ENCODE results near the gene GPR157. TPM values are rescaled to one million over a fixed set of nuclear protein-coding genes. Genes with fewer than 3 reads are reported as not detected.

Gene GPR157
- total RNA-seq, 4 donors from 2014 or later, result 2.8 to 4.4 (median 4.0) TPM

GRCh38 chr1:9079988-9080704, 48.8 kb downstream of the GPR157 start:
- no peaks in the 10 kb centered on the region for H3K36me3 ChIP-seq
- H3K4me3 ChIP-seq, result no peak overlapping the region
- ATAC-seq, result no peak
- H3K9me3 ChIP-seq, result no peaks in the 10 kb centered on the region
- H3K27ac ChIP-seq, result no peak overlapping the region
- peaks cover 2 to 20% (median 5%) of the 10 kb centered on the region in 3 donors for H3K4me1 ChIP-seq
- TF ChIP-seq POLR2AphosphoS5 (IDR thresholded peaks at IDR 0.05) (no peak), CTCF (IDR thresholded peaks at IDR 0.05) (no peak), EP300 (IDR thresholded peaks at IDR 0.05) (no peak), POLR2A (IDR thresholded peaks at IDR 0.05) (no peak)
- H3K27me3 ChIP-seq, result no peaks in the 10 kb centered on the region
- WGBS, 2 donors (ENCODE audit: low coverage in 1 of 2), result 90 to 91% methylated on average over 10 to 12 of the region's 12 CpGs

GRCh38 chr1:9078752-9079500, 50.0 kb downstream of the GPR157 start:
- Histone ChIP-seq H3K27ac (no peak overlapping the region), H3K9me3 (no peaks in the 10 kb centered on the region), H3K4me3 (no peak overlapping the region), H3K36me3 (no peaks in the 10 kb centered on the region), H3K4me1 (peaks cover 0 to 8% (median 0%) of the 10 kb centered on the region in 3 donors), H3K27me3 (no peaks in the 10 kb centered on the region)
- no peak for ATAC-seq
- no peak for TF ChIP-seq EP300 (IDR thresholded peaks at IDR 0.05)
- 79 to 85% methylated on average over 9 to 19 of the region's 19 CpGs for WGBS, 2 donors (ENCODE audit: low coverage in 1 of 2)

GRCh38 chr1:9078015-9078751, 50.7 kb downstream of the GPR157 start:
- Histone ChIP-seq H3K27me3 (no peaks in the 10 kb centered on the region), H3K27ac (no peak overlapping the region), H3K4me3 (no peak overlapping the region), H3K9me3 (no peaks in the 10 kb centered on the region), H3K4me1 (peaks cover 0 to 8% (median 0%) of the 10 kb centered on the region in 3 donors), H3K36me3 (no peaks in the 10 kb centered on the region)
- no peak for TF ChIP-seq EP300 (IDR thresholded peaks at IDR 0.05)
- no peak for TF ChIP-seq POLR2A (IDR thresholded peaks at IDR 0.05)
- 77 to 80% methylated on average over 8 to 9 of the region's 9 CpGs for WGBS, 2 donors (ENCODE audit: low coverage in 1 of 2)
- no peak for ATAC-seq

GRCh38 chr1:9075022-9075421, 53.9 kb downstream of the GPR157 start:
- no peaks in the 10 kb centered on the region for H3K27me3 ChIP-seq
- 56 to 63% methylated on average over 5 of the region's 5 CpGs for WGBS, 2 donors (ENCODE audit: low coverage in 1 of 2)

GRCh38 chr1:9073143-9073542, 55.8 kb downstream of the GPR157 start:
- TF ChIP-seq EP300 (IDR thresholded peaks at IDR 0.05) (no peak), POLR2AphosphoS5 (IDR thresholded peaks at IDR 0.05) (no peak), CTCF (IDR thresholded peaks at IDR 0.05) (no peak), POLR2A (IDR thresholded peaks at IDR 0.05) (no peak)

More at GRCh38 chr1:9075022-9075421, 53.9 kb downstream of the GPR157 start:
- Histone ChIP-seq H3K27ac (no peak overlapping the region), H3K36me3 (no peaks in the 10 kb centered on the region), H3K9me3 (no peaks in the 10 kb centered on the region), H3K4me3 (no peak overlapping the region), H3K4me1 (peaks cover 0 to 23% (median 0%) of the 10 kb centered on the region in 3 donors)
- TF ChIP-seq POLR2AphosphoS5 (IDR thresholded peaks at IDR 0.05), result no peak
- no peak for TF ChIP-seq POLR2A (IDR thresholded peaks at IDR 0.05)
- no peak for TF ChIP-seq CTCF (IDR thresholded peaks at IDR 0.05)
- TF ChIP-seq EP300 (IDR thresholded peaks at IDR 0.05), result no peak
- ATAC-seq, result no peak

More at GRCh38 chr1:9073143-9073542, 55.8 kb downstream of the GPR157 start:
- Histone ChIP-seq H3K36me3 (no peaks in the 10 kb centered on the region), H3K4me3 (no peak overlapping the region), H3K4me1 (peaks cover 0 to 39% (median 9%) of the 10 kb centered on the region in 3 donors), H3K27me3 (no peaks in the 10 kb centered on the region), H3K9me3 (no peaks in the 10 kb centered on the region), H3K27ac (no peak overlapping the region)
- 83 to 90% methylated on average over 3 of the region's 3 CpGs for WGBS, 2 donors (ENCODE audit: low coverage in 1 of 2)
- no peak for ATAC-seq
